Heart left ventricle (tissue), 13 donors: Measurements from ENCODE around the gene GLG1.

Experiments used
- CTCF ChIP-seq, 12 donors: fragments of 200-600 bp; sonication (generic) in 4 of 12; IDR thresholded peaks; one replicate each; pipeline versions ENCODE4 v1.5.0 to v1.8.0; 2018 to 2022; ENCODE audit warnings: antibody characterized with exemption in 12 of 12, mild to moderate bottlenecking in 5 of 12
- POLR2A ChIP-seq, 2 donors: fragments of 450-650 bp; IDR thresholded peaks; one replicate each; pipeline ENCODE4 v1.6.1; 2017; ENCODE audit warnings: antibody characterized with exemption in 2 of 2, mild to moderate bottlenecking in 2 of 2, moderate library complexity in 2 of 2
- donor health status: ischemic (EF 13 %, LVEDD 7.1; RV severe dilation, severe dysfunction).
- donor health status: DM: no; HTN: yes; CAD: no.
- donor health status: DM: no; HTN: no; CAD: no.
- donor health status: ischemic (EF 25% LVEDD 6.9; RV normal size, moderate dysfunction).
- donor health status: ischemic (EF 25% LVEDD 5.7; RV mildly dilated, moderate dysfunction).
- donor health status: ischemic (EF 35%, LVEDD 5.7; RV mildly dilated, moderate dysfunction).
- donor health status: nonischemic (EF 11% LVEDD 7.7; RV severe dilation, severe dysfunction).
- donor health status: DM: yes; HTN: yes; CAD: no.
- donor health status: PGD.
- donor health status: ischemic (EF 29% LVEDD 5.4; RV normal size, mild dysfunction).
- donor health status: nonischemic (EF 23%, LVEDD 6.1; RV moderate dilation, normal function).

- TF ChIP-seq CTCF (IDR thresholded peaks at IDR 0.05): no peak
- TF ChIP-seq POLR2A (IDR thresholded peaks at IDR 0.05): no peak
Observed at GRCh38 chr16:74570412-74571301, 36.3 kb downstream of the GLG1 start.
